NB4 (cell line): ENCODE data around the gene S100A6.

ENCODE experiments used
- CTCF ChIP-seq: IDR thresholded peaks from one replicate; pipeline ENCODE4 v1.5.1; 2012; ENCODE audit warnings: low read depth, low read length
- POLR2A ChIP-seq: IDR thresholded peaks from 2 replicates; pipeline ENCODE4 v1.6.1; 2011; ENCODE audit warnings: mild to moderate bottlenecking; ENCODE audit not compliant: insufficient read length; ENCODE audit errors: extremely low read depth

GRCh38 chr1:153585006-153585405 is 49.2 kb upstream of the S100A6 start:
- TF ChIP-seq CTCF (no peak), POLR2A (no peak)
